Memory B cell (primary cell): ENCODE measurements around the gene ANXA11.

Experiments
- ATAC-seq: fragments of 150-1000 bp; cut with Tn5 transposase; 2 replicates; pipeline ENCODE4 v1.10.0; 2021; ENCODE audit warnings: low read depth, mild to moderate bottlenecking, moderate library complexity
- DNase-seq, 2 donors: peaks; one replicate each; pipeline ENCODE4 v3.0.0; 2022; ENCODE audit warnings: low spot score in 2 of 2
- H3K27ac Mint-ChIP-seq: one replicate; pipeline ENCODE4 v1.8.0; 2022; ENCODE audit warnings: mild to moderate bottlenecking, moderate library complexity, mixed read lengths
- H3K27me3 Mint-ChIP-seq: one replicate; pipeline ENCODE4 v1.8.0; 2022; ENCODE audit warnings: mixed read lengths
- H3K36me3 Mint-ChIP-seq: one replicate; pipeline ENCODE4 v1.8.0; 2022; ENCODE audit warnings: mild to moderate bottlenecking, mixed read lengths
- H3K4me1 Mint-ChIP-seq: one replicate; pipeline ENCODE4 v1.8.0; 2022; ENCODE audit warnings: mixed read lengths
- H3K4me3 Mint-ChIP-seq: one replicate; pipeline ENCODE4 v1.8.0; 2022; ENCODE audit warnings: mild to moderate bottlenecking, moderate library complexity, mixed read lengths
- H3K9me3 Mint-ChIP-seq: one replicate; pipeline ENCODE4 v1.8.0; 2022; ENCODE audit warnings: mixed read lengths

The ANXA11 gene

GRCh38 chr10:80170641-80171040 lies 34.7 kb downstream of the ANXA11 start:
- peaks cover 14% of the 10 kb centered on the region for H3K36me3 Mint-ChIP-seq
- H3K4me1 Mint-ChIP-seq: peaks cover 7% of the 10 kb centered on the region
- ATAC-seq (no peak), DNase-seq (no peak)
- H3K4me3 Mint-ChIP-seq: no peak overlapping the region
- H3K27me3 Mint-ChIP-seq: no peaks in the 10 kb centered on the region
- no peak overlapping the region for H3K27ac Mint-ChIP-seq
- no peaks in the 10 kb centered on the region for H3K9me3 Mint-ChIP-seq

- no peaks in the 10 kb centered on the region for H3K27me3 Mint-ChIP-seq
- DNase-seq: no peak
- no peaks in the 10 kb centered on the region for H3K9me3 Mint-ChIP-seq
- peaks cover 7% of the 10 kb centered on the region for H3K4me1 Mint-ChIP-seq
- H3K36me3 Mint-ChIP-seq: peaks cover 14% of the 10 kb centered on the region
- no peak for ATAC-seq
- no peak overlapping the region for H3K4me3 Mint-ChIP-seq
- H3K27ac Mint-ChIP-seq: no peak overlapping the region
Observed at GRCh38 chr10:80170026-80170425, 35.3 kb downstream of the ANXA11 start.

- no peak overlapping the region for H3K4me3 Mint-ChIP-seq
- H3K27ac Mint-ChIP-seq: no peak overlapping the region
- no peaks in the 10 kb centered on the region for H3K9me3 Mint-ChIP-seq
- peaks cover 17% of the 10 kb centered on the region for H3K36me3 Mint-ChIP-seq
- ATAC-seq (peak; percentile 73), DNase-seq (peak; percentile 46 to 52)
- no peaks in the 10 kb centered on the region for H3K27me3 Mint-ChIP-seq
- peaks cover 7% of the 10 kb centered on the region for H3K4me1 Mint-ChIP-seq
Observed at GRCh38 chr10:80168679-80169380, 36.5 kb downstream of the ANXA11 start.

GRCh38 chr10:80168162-80168511 lies 37.2 kb downstream of the ANXA11 start:
- peaks cover 7% of the 10 kb centered on the region for H3K4me1 Mint-ChIP-seq
- DNase-seq: no peak
- H3K27me3 Mint-ChIP-seq: no peaks in the 10 kb centered on the region
- H3K27ac Mint-ChIP-seq: no peak overlapping the region
- H3K9me3 Mint-ChIP-seq: no peaks in the 10 kb centered on the region
- H3K36me3 Mint-ChIP-seq: peaks cover 22% of the 10 kb centered on the region
- ATAC-seq: no peak
- no peak overlapping the region for H3K4me3 Mint-ChIP-seq

GRCh38 chr10:80167471-80168161 lies 37.7 kb downstream of the ANXA11 start:
- Mint-ChIP-seq H3K36me3 (peaks cover 26% of the 10 kb centered on the region), H3K9me3 (no peaks in the 10 kb centered on the region), H3K27me3 (no peaks in the 10 kb centered on the region), H3K4me3 (no peak overlapping the region), H3K27ac (no peak overlapping the region), H3K4me1 (peaks cover 7% of the 10 kb centered on the region)
- no peak for DNase-seq
- no peak for ATAC-seq

GRCh38 chr10:80166581-80167470 lies 38.5 kb downstream of the ANXA11 start:
- no peaks in the 10 kb centered on the region for H3K9me3 Mint-ChIP-seq
- peaks cover 26% of the 10 kb centered on the region for H3K36me3 Mint-ChIP-seq
- ATAC-seq (no peak), DNase-seq (no peak)
- no peak overlapping the region for H3K4me3 Mint-ChIP-seq
- H3K27me3 Mint-ChIP-seq: no peaks in the 10 kb centered on the region
- peaks cover 7% of the 10 kb centered on the region for H3K4me1 Mint-ChIP-seq
- peak overlapping the region; percentile 73 for H3K27ac Mint-ChIP-seq

- H3K9me3 Mint-ChIP-seq: no peaks in the 10 kb centered on the region
- peaks cover 4% of the 10 kb centered on the region for H3K4me1 Mint-ChIP-seq
- no peaks in the 10 kb centered on the region for H3K27me3 Mint-ChIP-seq
- no peak for DNase-seq
- H3K36me3 Mint-ChIP-seq: peaks cover 35% of the 10 kb centered on the region
- no peak overlapping the region for H3K4me3 Mint-ChIP-seq
- ATAC-seq: no peak
- no peak overlapping the region for H3K27ac Mint-ChIP-seq
Observed at GRCh38 chr10:80165173-80165572, 40.2 kb downstream of the ANXA11 start.

GRCh38 chr10:80164596-80164995 lies 40.7 kb downstream of the ANXA11 start:
- DNase-seq (no peak), ATAC-seq (no peak)
- Mint-ChIP-seq H3K9me3 (no peaks in the 10 kb centered on the region), H3K36me3 (peaks cover 37% of the 10 kb centered on the region), H3K4me1 (no peaks in the 10 kb centered on the region), H3K27ac (no peak overlapping the region), H3K27me3 (no peaks in the 10 kb centered on the region), H3K4me3 (no peak overlapping the region)

- Mint-ChIP-seq H3K27ac (peak overlapping the region; percentile 20), H3K4me3 (no peak overlapping the region), H3K4me1 (no peaks in the 10 kb centered on the region), H3K27me3 (no peaks in the 10 kb centered on the region), H3K36me3 (peaks cover 44% of the 10 kb centered on the region), H3K9me3 (no peaks in the 10 kb centered on the region)
- ATAC-seq (no peak), DNase-seq (no peak)
Observed at GRCh38 chr10:80163741-80164341, 41.5 kb downstream of the ANXA11 start.

GRCh38 chr10:80161321-80162083 lies 43.8 kb downstream of the ANXA11 start:
- Mint-ChIP-seq H3K27me3 (no peaks in the 10 kb centered on the region), H3K9me3 (no peaks in the 10 kb centered on the region), H3K4me1 (no peaks in the 10 kb centered on the region), H3K36me3 (peaks cover 59% of the 10 kb centered on the region), H3K4me3 (no peak overlapping the region), H3K27ac (peak overlapping the region; percentile 86)
- DNase-seq: no peak
- no peak for ATAC-seq

- peaks cover 57% of the 10 kb centered on the region for H3K36me3 Mint-ChIP-seq
- no peak for DNase-seq
- no peaks in the 10 kb centered on the region for H3K4me1 Mint-ChIP-seq
- H3K27me3 Mint-ChIP-seq: no peaks in the 10 kb centered on the region
- H3K4me3 Mint-ChIP-seq: no peak overlapping the region
- H3K9me3 Mint-ChIP-seq: no peaks in the 10 kb centered on the region
- H3K27ac Mint-ChIP-seq: peak overlapping the region; percentile 86
- ATAC-seq: no peak
Observed at GRCh38 chr10:80160361-80161320, 44.7 kb downstream of the ANXA11 start.

GRCh38 chr10:80159166-80159873 lies 46.0 kb downstream of the ANXA11 start:
- ATAC-seq (no peak), DNase-seq (no peak)
- no peaks in the 10 kb centered on the region for H3K27me3 Mint-ChIP-seq
- H3K4me1 Mint-ChIP-seq: no peaks in the 10 kb centered on the region
- no peaks in the 10 kb centered on the region for H3K9me3 Mint-ChIP-seq
- H3K4me3 Mint-ChIP-seq: no peak overlapping the region
- peaks cover 66% of the 10 kb centered on the region for H3K36me3 Mint-ChIP-seq
- H3K27ac Mint-ChIP-seq: peak overlapping the region; percentile 86
